Erythroblast (primary cell): ENCODE results near the gene DEFB108B.
"Not testable (repeated sequence)": the region's sequence is repeated elsewhere in the genome, so short reads cannot be mapped to it uniquely, and the experiment has no call there.

ENCODE experiments used
- GATA1 ChIP-seq: IDR thresholded peaks from 2 replicates; pipeline ENCODE4 v1.6.1; 2011; ENCODE audit warnings: low read depth, mild to moderate bottlenecking, control low read depth, low read length, moderate library complexity
- POLR2A ChIP-seq: IDR thresholded peaks from 2 replicates; pipeline ENCODE4 v1.6.1; 2011; ENCODE audit warnings: mild to moderate bottlenecking, low read length

GRCh38 chr11:71789444-71790196 is 43.4 kb upstream of the DEFB108B start:
- TF ChIP-seq POLR2A, GATA1: not testable (repeated sequence)
